Right lobe of liver (tissue), 4 donors: ENCODE measurements around the gene AGFG2.

Experiments used
- POLR2A ChIP-seq: fragments of 450-650 bp; IDR thresholded peaks from one replicate; pipeline ENCODE4 v1.6.1; 2017; ENCODE audit warnings: antibody characterized with exemption, mild to moderate bottlenecking
- TF ChIP-seq, protein P1 (sequence below), 4 donors: fragments of 200-600 bp in 3 of 4; fragments of 450-650 bp in 1 of 4; IDR thresholded peaks; one replicate each; pipeline versions ENCODE4 v1.5.1 to v1.8.0; 2016 to 2022; ENCODE audit warnings: antibody characterized with exemption in 4 of 4, mild to moderate bottlenecking in 2 of 4
- donor health status: DM: no; HTN: no; CAD: no.
- donor health status: DM: no; HTN: no; CAD: no.
- donor health status: DM: no; HTN: yes; CAD: no.

DNA sequence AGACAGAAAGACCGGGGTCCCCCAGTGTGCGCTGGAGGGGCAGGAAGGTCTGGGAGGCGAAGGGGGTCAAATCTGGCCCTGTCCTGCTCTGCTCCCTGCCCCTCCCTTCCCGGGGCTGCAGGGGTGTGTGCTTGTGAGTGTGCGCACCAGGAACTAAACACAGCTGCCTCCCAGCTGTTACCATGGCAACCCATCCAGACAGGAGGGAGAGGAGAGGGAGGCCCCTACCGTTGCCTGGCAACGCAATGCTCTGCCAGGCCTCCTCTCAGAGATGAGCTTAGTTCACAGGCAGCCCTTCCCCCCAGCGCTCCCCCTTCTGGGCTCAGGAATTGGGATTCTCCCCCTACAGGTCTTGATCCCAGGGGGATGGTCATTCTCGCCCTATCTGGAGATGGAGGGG, 49.2 kb upstream of the AGFG2 start:
- TF ChIP-seq, protein P1, sequence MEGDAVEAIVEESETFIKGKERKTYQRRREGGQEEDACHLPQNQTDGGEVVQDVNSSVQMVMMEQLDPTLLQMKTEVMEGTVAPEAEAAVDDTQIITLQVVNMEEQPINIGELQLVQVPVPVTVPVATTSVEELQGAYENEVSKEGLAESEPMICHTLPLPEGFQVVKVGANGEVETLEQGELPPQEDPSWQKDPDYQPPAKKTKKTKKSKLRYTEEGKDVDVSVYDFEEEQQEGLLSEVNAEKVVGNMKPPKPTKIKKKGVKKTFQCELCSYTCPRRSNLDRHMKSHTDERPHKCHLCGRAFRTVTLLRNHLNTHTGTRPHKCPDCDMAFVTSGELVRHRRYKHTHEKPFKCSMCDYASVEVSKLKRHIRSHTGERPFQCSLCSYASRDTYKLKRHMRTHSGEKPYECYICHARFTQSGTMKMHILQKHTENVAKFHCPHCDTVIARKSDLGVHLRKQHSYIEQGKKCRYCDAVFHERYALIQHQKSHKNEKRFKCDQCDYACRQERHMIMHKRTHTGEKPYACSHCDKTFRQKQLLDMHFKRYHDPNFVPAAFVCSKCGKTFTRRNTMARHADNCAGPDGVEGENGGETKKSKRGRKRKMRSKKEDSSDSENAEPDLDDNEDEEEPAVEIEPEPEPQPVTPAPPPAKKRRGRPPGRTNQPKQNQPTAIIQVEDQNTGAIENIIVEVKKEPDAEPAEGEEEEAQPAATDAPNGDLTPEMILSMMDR (IDR thresholded peaks at IDR 0.05) = no peak
- TF ChIP-seq POLR2A = no peak
